K562 (cell line): ENCODE results near the gene MALAT1. TPM values are rescaled to one million over a fixed set of nuclear protein-coding genes. Genes with fewer than 3 reads are reported as not detected.

Experiments
- ARID4B ChIP-seq: sonication (generic); formaldehyde crosslinking; IDR thresholded peaks from 2 replicates; pipeline ENCODE4 v1.8.0; 2022; ENCODE audit warnings: mild to moderate bottlenecking, missing genetic modification reagents
- ATF4 ChIP-seq: fragments of 450-650 bp; formaldehyde crosslinking; IDR thresholded peaks from 2 replicates; pipeline ENCODE4 v1.4.0; 2022; ENCODE audit warnings: mild to moderate bottlenecking, moderate library complexity
- BHLHE40 ChIP-seq: IDR thresholded peaks from 2 replicates; pipeline ENCODE4 v1.6.1; 2011; ENCODE audit warnings: low read length, improper control_type of control experiment
- ELF2 ChIP-seq: fragments of 250-450 bp; sonication (Bioruptor Pico); IDR thresholded peaks from 2 replicates; pipeline ENCODE4 v1.5.0; 2021; ENCODE audit warnings: mild to moderate bottlenecking
- ELF4 ChIP-seq: fragments of 450-650 bp; formaldehyde crosslinking; IDR thresholded peaks from 2 replicates; pipeline ENCODE4 v1.4.0; 2022; ENCODE audit warnings: missing genetic modification characterization
- ILF3 ChIP-seq: fragments of 450-650 bp; IDR thresholded peaks from 2 replicates; pipeline ENCODE4 v1.6.1; 2018; ENCODE audit warnings: antibody characterized with exemption, mild to moderate bottlenecking, moderate library complexity, borderline replicate concordance
- OTX1 ChIP-seq: fragments of 450-650 bp; formaldehyde crosslinking; IDR thresholded peaks from 2 replicates; pipeline ENCODE4 v1.4.0; 2022; ENCODE audit warnings: mild to moderate bottlenecking
- PHB ChIP-seq: fragments of 250-450 bp; sonication (Bioruptor Pico); IDR thresholded peaks from 2 replicates; pipeline ENCODE4 v1.5.0; 2021
- PML ChIP-seq: IDR thresholded peaks from 2 replicates; pipeline ENCODE4 v1.6.1; 2012; ENCODE audit warnings: low read length, inconsistent platforms
- POLR2A ChIP-seq: fragments of 450-650 bp; conservative IDR thresholded peaks from 2 replicates; pipeline ENCODE4 v1.6.1; 2016
- POLR2AphosphoS5 ChIP-seq: IDR thresholded peaks from 2 replicates; pipeline ENCODE4 v1.6.1; 2011; ENCODE audit warnings: mild to moderate bottlenecking, low read depth, low read length, moderate library complexity; ENCODE audit not compliant: control insufficient read depth, insufficient read depth
- RFX7 ChIP-seq: fragments of 250-450 bp; sonication (Bioruptor Pico); IDR thresholded peaks from 2 replicates; pipeline ENCODE4 v1.5.1; 2021; ENCODE audit warnings: mild to moderate bottlenecking
- SMARCB1 ChIP-seq: IDR thresholded peaks from 2 replicates; pipeline ENCODE4 v1.6.1; 2011; ENCODE audit warnings: improper control_type of control experiment, low read depth; ENCODE audit not compliant: insufficient read length
- ZBTB1 ChIP-seq: sonication (generic); formaldehyde crosslinking; IDR thresholded peaks from 2 replicates; pipeline ENCODE4 v1.8.1; 2023; ENCODE audit warnings: missing genetic modification reagents, low read depth, mild to moderate bottlenecking, borderline replicate concordance
- ZNF175 ChIP-seq: fragments of 200-800 bp; sonication (Bioruptor generic); IDR thresholded peaks from 2 replicates; pipeline ENCODE4 v1.6.1; 2016; ENCODE audit warnings: low read depth, mild to moderate bottlenecking, missing genetic modification characterization, missing compliant biosample characterization
- ZNF232 ChIP-seq: sonication (generic); formaldehyde crosslinking; IDR thresholded peaks from 2 replicates; pipeline ENCODE4 v1.8.0; 2022; ENCODE audit warnings: mild to moderate bottlenecking, missing genetic modification reagents
- ZNF431 ChIP-seq: sonication (generic); formaldehyde crosslinking; IDR thresholded peaks from 2 replicates; pipeline ENCODE4 v1.8.0; 2022; ENCODE audit warnings: mild to moderate bottlenecking, missing genetic modification reagents
- ZNF696 ChIP-seq: fragments of 250-450 bp; sonication (Bioruptor Pico); conservative IDR thresholded peaks from 2 replicates; pipeline ENCODE4 v1.4.0; 2020; ENCODE audit warnings: mild to moderate bottlenecking, moderate library complexity
- polyA plus RNA-seq, 8 experiments: library from polyadenylated mRNA; depleted of rRNA in 4 of 8; stranded (reverse) in 5 of 8; unstranded in 3 of 8; fragments of >200 nt; fragmentation: Nextera tagmentation in 2 of 8; fragmentation: Illumina TruSeq in 1 of 8; extraction: Ambion mirVana in 2 of 8; extraction: Trizol in 1 of 8; gene quantifications; 2 replicates each; pipeline versions ENCODE4 v1.2.1 to v1.2.3, GENCODE V29; 2011 to 2014; ENCODE audit warnings: inconsistent platforms in 1 of 8, missing spikeins in 1 of 8
- total RNA-seq, 7 experiments: library from RNA; depleted of rRNA in 6 of 7; stranded (reverse); fragments of >200 nt in 6 of 7; fragmentation: Illumina TruSeq in 2 of 7; extraction: Trizol in 2 of 7; gene quantifications; 2 replicates each; pipeline versions ENCODE4 v1.2.1 to v1.2.3, GENCODE V29; 2011 to 2021; ENCODE audit warnings: low replicate concordance in 1 of 7
- TF ChIP-seq, protein P1 (sequence below): sonication (generic); formaldehyde crosslinking; IDR thresholded peaks from 2 replicates; pipeline ENCODE4 v1.8.0; 2023; ENCODE audit warnings: mild to moderate bottlenecking, missing genetic modification reagents
- TF ChIP-seq, protein P2 (sequence below): fragments of 450-650 bp; formaldehyde crosslinking; IDR thresholded peaks from 2 replicates; pipeline ENCODE4 v1.4.0; 2020; ENCODE audit warnings: mild to moderate bottlenecking, moderate library complexity

MALAT1 gene
- total and polyA plus RNA-seq, 9 of the 15 experiments (the other 6 are each of a cell fraction or from before 2014, with no cell fraction given) = 363 to 8,715 (median 2,351) TPM

- TF ChIP-seq ATF4 (CRISPR knock-in tag) (peak; percentile 31; the same call in 1 of the 2 replicates), ARID4B (CRISPR knock-in tag) (peak; percentile 43; the same call in 1 of the 2 replicates), OTX1 (CRISPR knock-in tag) (peak; percentile 92), BHLHE40 (no peak), SMARCB1 (no peak), PML (peak; percentile 82), ZNF431 (peak; percentile 50; the same call in 1 of the 2 replicates), ZNF175 (peak; percentile 57; the same call in 1 of the 2 replicates), ZBTB1 (CRISPR knock-in tag) (peak; percentile 41; the same call in 1 of the 2 replicates), ELF2 (0 out of 2 replicates have a peak, but pooled peaks have one; percentile 5), ILF3 (peak; percentile 63), PHB (CRISPR knock-in tag) (peak; percentile 46; the same call in 1 of the 2 replicates), POLR2AphosphoS5 (peak; percentile 90), ZNF696 (CRISPR knock-in tag) (peak; percentile 68; the same call in 1 of the 2 replicates), ELF4 (CRISPR knock-in tag) (peak; percentile 73), RFX7 (0 out of 2 replicates have a peak, but pooled peaks have one; percentile 76), POLR2A (peak; percentile 85), ZNF232 (CRISPR knock-in tag) (0 out of 2 replicates have a peak, but pooled peaks have one; percentile 34)
- TF ChIP-seq, protein P1, sequence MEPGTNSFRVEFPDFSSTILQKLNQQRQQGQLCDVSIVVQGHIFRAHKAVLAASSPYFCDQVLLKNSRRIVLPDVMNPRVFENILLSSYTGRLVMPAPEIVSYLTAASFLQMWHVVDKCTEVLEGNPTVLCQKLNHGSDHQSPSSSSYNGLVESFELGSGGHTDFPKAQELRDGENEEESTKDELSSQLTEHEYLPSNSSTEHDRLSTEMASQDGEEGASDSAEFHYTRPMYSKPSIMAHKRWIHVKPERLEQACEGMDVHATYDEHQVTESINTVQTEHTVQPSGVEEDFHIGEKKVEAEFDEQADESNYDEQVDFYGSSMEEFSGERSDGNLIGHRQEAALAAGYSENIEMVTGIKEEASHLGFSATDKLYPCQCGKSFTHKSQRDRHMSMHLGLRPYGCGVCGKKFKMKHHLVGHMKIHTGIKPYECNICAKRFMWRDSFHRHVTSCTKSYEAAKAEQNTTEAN (CRISPR knock-in tag) = 0 out of 2 replicates have a peak, but pooled peaks have one; percentile 11
- TF ChIP-seq, protein P2, sequence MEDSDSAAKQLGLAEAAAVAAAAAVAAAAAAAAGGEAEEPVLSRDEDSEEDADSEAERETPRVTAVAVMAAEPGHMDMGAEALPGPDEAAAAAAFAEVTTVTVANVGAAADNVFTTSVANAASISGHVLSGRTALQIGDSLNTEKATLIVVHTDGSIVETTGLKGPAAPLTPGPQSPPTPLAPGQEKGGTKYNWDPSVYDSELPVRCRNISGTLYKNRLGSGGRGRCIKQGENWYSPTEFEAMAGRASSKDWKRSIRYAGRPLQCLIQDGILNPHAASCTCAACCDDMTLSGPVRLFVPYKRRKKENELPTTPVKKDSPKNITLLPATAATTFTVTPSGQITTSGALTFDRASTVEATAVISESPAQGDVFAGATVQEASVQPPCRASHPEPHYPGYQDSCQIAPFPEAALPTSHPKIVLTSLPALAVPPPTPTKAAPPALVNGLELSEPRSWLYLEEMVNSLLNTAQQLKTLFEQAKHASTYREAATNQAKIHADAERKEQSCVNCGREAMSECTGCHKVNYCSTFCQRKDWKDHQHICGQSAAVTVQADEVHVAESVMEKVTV (CRISPR knock-in tag) = peak; percentile 7; the same call in 1 of the 2 replicates
These were observed 2.8 kb downstream of the MALAT1 start (continued) for GRCh38 chr11:65501472-65502273.
